Naive thymus-derived CD4-positive, alpha-beta T cell (primary cell): ENCODE measurements around the gene SOS1. TPM values are rescaled to one million over a fixed set of nuclear protein-coding genes. Genes with fewer than 3 reads are reported as not detected.
A peak's percentile ranks its signal among the peaks of the same experiment; 100 is the strongest.
"Not testable (repeated sequence)": the region's sequence is repeated elsewhere in the genome, so short reads cannot be mapped to it uniquely, and the experiment has no call there.

Experiments used
- ATAC-seq: fragments of 150-1000 bp; cut with Tn5 transposase; 2 replicates; pipeline ENCODE4 v1.10.0; 2021; ENCODE audit warnings: mild to moderate bottlenecking, moderate library complexity
- CTCF ChIA-PET: fragments of 350-600 bp; sonication (Branson Sonifier 250); formaldehyde crosslinking; loops from one replicate; lab custom pipeline; 2021; ENCODE audit warnings: antibody characterized with exemption; lab: Charles Lee
- POLR2A ChIA-PET: fragments of 350-600 bp; sonication (Branson Sonifier 250); formaldehyde crosslinking; loops from one replicate; lab custom pipeline; 2021; ENCODE audit warnings: antibody characterized with exemption, inconsistent platforms; lab: Charles Lee
- DNase-seq, 9 donors: peaks; one replicate each; pipeline versions ENCODE4 v3.0.0 to v3.0.0-alpha.2; 2020 to 2022; ENCODE audit warnings: mixed read lengths in 1 of 9
- H3K27ac ChIP-seq: one replicate; pipeline ENCODE4 v1.7.0; 2013; ENCODE audit warnings: mild to moderate bottlenecking, low read depth, low read length, moderate library complexity
- H3K27me3 ChIP-seq, 2 donors: one replicate each; pipeline ENCODE4 v1.7.0; 2013; ENCODE audit warnings: low read length in 2 of 2, mild to moderate bottlenecking in 2 of 2, moderate library complexity in 2 of 2; ENCODE audit not compliant: control insufficient read depth in 2 of 2, insufficient read depth in 2 of 2
- H3K36me3 ChIP-seq, 3 experiments: 1 replicate in 2 of 3; 2 replicates in 1 of 3; pipeline ENCODE4 v1.7.0; 2013; ENCODE audit warnings: low read length in 3 of 3, mild to moderate bottlenecking in 3 of 3, moderate library complexity in 1 of 3; ENCODE audit not compliant: insufficient read depth in 3 of 3, control insufficient read depth in 2 of 3
- H3K4me1 ChIP-seq, 2 donors: one replicate each; pipeline ENCODE4 v1.7.0; 2013; ENCODE audit warnings: low read length in 2 of 2, mild to moderate bottlenecking in 2 of 2, moderate library complexity in 1 of 2; ENCODE audit not compliant: control insufficient read depth in 2 of 2, insufficient read depth in 2 of 2
- H3K4me3 ChIP-seq: 2 replicates; pipeline ENCODE4 v1.7.0; 2013; ENCODE audit warnings: mild to moderate bottlenecking, low read length
- H3K9me3 ChIP-seq, 3 experiments: 1 replicate in 2 of 3; 2 replicates in 1 of 3; pipeline ENCODE4 v1.7.0; 2013; ENCODE audit warnings: low read length in 3 of 3; ENCODE audit not compliant: control insufficient read depth in 2 of 3
- H3K27ac Mint-ChIP-seq, 9 donors: one replicate each; pipeline ENCODE4 v1.8.0; 2020 to 2022; ENCODE audit warnings: mixed read lengths in 9 of 9, mild to moderate bottlenecking in 8 of 9, moderate library complexity in 5 of 9, inconsistent platforms in 2 of 9
- H3K27me3 Mint-ChIP-seq, 5 donors: one replicate each; pipeline ENCODE4 v1.8.0; 2021 to 2022; ENCODE audit warnings: mixed read lengths in 5 of 5, mild to moderate bottlenecking in 1 of 5
- H3K36me3 Mint-ChIP-seq, 5 donors: one replicate each; pipeline ENCODE4 v1.8.0; 2020 to 2022; ENCODE audit warnings: mixed read lengths in 5 of 5, mild to moderate bottlenecking in 3 of 5, inconsistent platforms in 1 of 5
- H3K4me1 Mint-ChIP-seq, 7 donors: one replicate each; pipeline ENCODE4 v1.8.0; 2020 to 2022; ENCODE audit warnings: mixed read lengths in 7 of 7, mild to moderate bottlenecking in 3 of 7, inconsistent platforms in 1 of 7
- H3K4me3 Mint-ChIP-seq, 10 donors: one replicate each; pipeline ENCODE4 v1.8.0; 2020 to 2022; ENCODE audit warnings: mild to moderate bottlenecking in 10 of 10, mixed read lengths in 10 of 10, moderate library complexity in 6 of 10, inconsistent platforms in 2 of 10
- H3K9me3 Mint-ChIP-seq, 11 donors: one replicate each; pipeline ENCODE4 v1.8.0; 2020 to 2022; ENCODE audit warnings: mixed read lengths in 11 of 11, mild to moderate bottlenecking in 4 of 11, inconsistent platforms in 1 of 11, moderate library complexity in 1 of 11
- intact Hi-C, 2 donors: fragments of 100-400 bp; cut with micrococcal nuclease; formaldehyde crosslinking; loops; one replicate each; pipeline ENCODE4 v1.15.1; 2023
- polyA plus RNA-seq, 2 donors: library from polyadenylated mRNA; unstranded; fragments of 300-500 nt; fragmentation: Illumina TruSeq; gene quantifications; one replicate each; pipeline ENCODE4 v1.2.3, GENCODE V29; 2021
- total RNA-seq, 6 experiments: library from RNA in 5 of 6; stranded (reverse) in 5 of 6; gene quantifications; 1 replicate in 5 of 6; 2 replicates in 1 of 6; pipeline ENCODE4 v1.2.3 and lab custom pipeline; 2021 to 2026

The SOS1 gene
- total and polyA plus RNA-seq, 7 experiments from 2014 or later: 6.3 to 323 (median 34.8) TPM

DNA sequence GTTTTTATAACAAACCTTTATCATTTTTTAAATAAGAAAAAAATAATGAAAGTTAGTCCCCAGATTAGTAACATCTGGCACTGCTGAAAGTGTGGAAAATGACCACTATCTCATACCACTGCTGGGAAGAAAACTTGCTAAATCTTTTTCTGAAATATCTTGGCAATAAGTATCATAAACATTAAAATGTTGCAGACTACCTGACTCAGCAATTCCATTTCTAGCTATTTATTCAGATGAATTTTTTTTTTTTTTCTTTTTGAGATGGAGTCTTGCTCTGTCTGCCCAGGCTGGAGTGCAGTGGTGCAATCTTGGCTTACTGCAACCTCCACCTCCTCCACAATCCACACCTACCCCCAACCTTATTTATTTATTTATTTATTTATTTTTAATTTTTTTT is 35.3 kb upstream of the SOS1 start:
- Mint-ChIP-seq H3K9me3 (no peaks in the 10 kb centered on the region), H3K27ac (no peak overlapping the region), H3K4me3 (no peak overlapping the region), H3K36me3 (peaks cover 0 to 4% (median 0%) of the 10 kb centered on the region in 5 donors), H3K4me1 (peaks cover 0 to 5% (median 0%) of the 10 kb centered on the region in 7 donors), H3K27me3 (no peaks in the 10 kb centered on the region)
- Histone ChIP-seq H3K4me3 (no peak overlapping the region), H3K4me1 (no peaks in the 10 kb centered on the region), H3K27ac (no peak overlapping the region), H3K27me3 (no peaks in the 10 kb centered on the region), H3K36me3 (no peaks in the 10 kb centered on the region), H3K9me3 (no peaks in the 10 kb centered on the region)
- intact Hi-C loops: no loop called here
- ATAC-seq (no peak), DNase-seq (no peak)
- CTCF ChIA-PET: no interaction called here
- POLR2A ChIA-PET: no interaction called here

DNA sequence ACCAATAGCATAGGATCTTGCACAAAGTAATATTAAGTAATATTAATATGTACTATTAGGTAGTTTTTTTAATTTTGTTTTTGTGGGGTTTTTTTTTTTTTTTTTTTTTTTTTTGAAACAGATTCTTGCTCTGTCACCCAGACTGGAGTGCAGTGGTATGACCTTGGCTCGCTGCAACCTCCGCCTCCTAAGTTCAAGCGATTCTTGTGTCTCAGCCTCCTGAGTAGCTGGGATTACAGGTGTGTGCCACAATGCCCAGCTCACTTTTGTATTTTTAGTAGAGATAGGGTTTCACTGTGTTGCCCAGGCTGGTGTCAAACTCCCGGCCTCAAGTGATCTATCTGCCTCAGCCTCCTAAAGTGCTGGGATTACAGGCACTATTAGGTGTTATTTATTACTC is 34.7 kb upstream of the SOS1 start:
- H3K27me3 Mint-ChIP-seq, H3K36me3 ChIP-seq, DNase-seq, H3K36me3 Mint-ChIP-seq, intact Hi-C loops, H3K27me3 ChIP-seq, H3K4me3 Mint-ChIP-seq, H3K4me3 ChIP-seq, H3K9me3 ChIP-seq, ATAC-seq, H3K27ac Mint-ChIP-seq, H3K27ac ChIP-seq, H3K4me1 Mint-ChIP-seq, H3K9me3 Mint-ChIP-seq, POLR2A ChIA-PET, H3K4me1 ChIP-seq: not testable (repeated sequence)
- CTCF ChIA-PET: interaction anchor here (0.6 to 1.4 kb wide), 2 partner anchors 29 to 74 kb away, joined by 6 to 8 read pairs; no protein-coding TSS in a partner anchor

DNA sequence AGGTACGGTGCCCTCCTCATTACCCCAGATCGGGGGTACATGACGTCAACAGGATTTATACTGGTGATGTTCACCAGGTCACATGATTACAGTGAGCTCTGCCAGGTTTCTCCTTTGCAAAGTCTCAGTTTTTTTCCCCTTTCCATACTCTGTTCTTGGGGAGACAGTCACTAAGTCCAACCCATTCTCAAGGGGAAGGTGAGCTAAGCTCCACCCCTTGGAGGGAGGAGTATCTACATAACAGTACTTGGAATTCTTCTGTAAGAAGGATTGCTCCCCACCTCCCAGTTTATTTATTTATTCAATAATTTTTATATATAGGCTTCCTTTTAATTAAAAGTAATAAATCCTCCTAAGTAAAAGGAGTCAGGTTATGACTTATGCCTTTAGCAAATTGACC is 34.1 kb upstream of the SOS1 start:
- H3K9me3 ChIP-seq: no peaks in the 10 kb centered on the region
- intact Hi-C loops: no loop called here
- ChIA-PET POLR2A (no interaction called here), CTCF (interaction anchor here (0.6 to 1.4 kb wide), 2 partner anchors 28 to 74 kb away, joined by 6 to 8 read pairs; no protein-coding TSS in a partner anchor)
- H3K36me3 Mint-ChIP-seq: peaks cover 0 to 6% (median 0%) of the 10 kb centered on the region in 5 donors
- no peaks in the 10 kb centered on the region for H3K27me3 ChIP-seq
- no peaks in the 10 kb centered on the region for H3K4me1 ChIP-seq
- no peaks in the 10 kb centered on the region for H3K27me3 Mint-ChIP-seq
- H3K9me3 Mint-ChIP-seq: peaks cover 0 to 2% (median 0%) of the 10 kb centered on the region in 11 donors
- ATAC-seq (no peak), DNase-seq (no peak)
- no peaks in the 10 kb centered on the region for H3K36me3 ChIP-seq
- H3K27ac ChIP-seq: no peak overlapping the region
- H3K4me1 Mint-ChIP-seq: peaks cover 0 to 8% (median 0%) of the 10 kb centered on the region in 7 donors
- H3K4me3 ChIP-seq: no peak overlapping the region
- no peak overlapping the region for H3K27ac Mint-ChIP-seq
- no peak overlapping the region for H3K4me3 Mint-ChIP-seq

DNA sequence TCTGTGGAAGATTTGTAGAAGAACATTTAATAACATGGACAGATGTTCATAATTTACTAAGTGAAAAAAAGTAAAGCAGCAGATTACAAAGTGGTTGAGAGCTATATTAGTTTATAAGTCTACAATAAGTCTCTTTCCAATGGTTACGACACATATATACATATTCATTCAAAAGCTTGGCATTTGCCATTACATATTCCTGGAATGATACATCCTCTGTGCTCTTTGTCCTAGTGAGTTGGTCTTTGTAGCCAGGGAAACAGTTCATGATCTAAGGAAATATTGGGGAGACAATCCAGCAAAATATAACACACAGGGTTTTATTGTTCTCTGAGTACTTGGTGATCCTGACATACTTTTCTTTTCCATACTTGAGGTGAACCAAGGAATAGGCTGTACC is 32.5 kb upstream of the SOS1 start:
- H3K27me3 ChIP-seq: no peaks in the 10 kb centered on the region
- ChIA-PET POLR2A (no interaction called here), CTCF (no interaction called here)
- no peaks in the 10 kb centered on the region for H3K4me1 ChIP-seq
- H3K27ac ChIP-seq: no peak overlapping the region
- Mint-ChIP-seq H3K9me3 (peaks cover 0 to 2% (median 0%) of the 10 kb centered on the region in 11 donors), H3K36me3 (peaks cover 0 to 7% (median 0%) of the 10 kb centered on the region in 5 donors), H3K27me3 (no peaks in the 10 kb centered on the region), H3K4me1 (peaks cover 0 to 11% (median 0%) of the 10 kb centered on the region in 7 donors), H3K4me3 (no peak overlapping the region), H3K27ac (no peak overlapping the region)
- H3K36me3 ChIP-seq: no peaks in the 10 kb centered on the region
- no peaks in the 10 kb centered on the region for H3K9me3 ChIP-seq
- DNase-seq (no peak), ATAC-seq (no peak)
- no peak overlapping the region for H3K4me3 ChIP-seq
- intact Hi-C loops: no loop called here

DNA sequence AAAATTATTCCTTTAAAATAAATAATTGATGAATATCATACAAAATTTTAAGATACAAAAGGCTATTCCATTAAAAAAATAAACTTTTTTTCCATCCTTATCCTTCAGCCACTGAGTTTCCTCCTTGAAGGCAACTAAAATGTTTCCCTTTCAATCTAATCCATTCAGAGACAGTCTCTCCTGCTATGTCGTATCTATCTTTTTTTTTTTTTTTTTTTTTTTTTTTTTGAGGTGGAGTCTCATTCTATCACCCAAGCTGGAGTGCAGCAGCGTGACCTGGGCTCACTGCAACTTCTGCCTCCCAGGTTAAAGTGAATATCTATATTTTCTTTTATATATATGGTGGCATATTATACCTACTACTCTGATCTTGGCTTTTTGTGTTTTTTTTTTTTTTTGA is 31.7 kb upstream of the SOS1 start:
- Mint-ChIP-seq H3K4me3 (no peak overlapping the region), H3K36me3 (peaks cover 0 to 10% (median 0%) of the 10 kb centered on the region in 5 donors), H3K27ac (no peak overlapping the region), H3K4me1 (peaks cover 0 to 15% (median 0%) of the 10 kb centered on the region in 7 donors), H3K9me3 (peaks cover 0 to 2% (median 0%) of the 10 kb centered on the region in 11 donors), H3K27me3 (no peaks in the 10 kb centered on the region)
- no peak for ATAC-seq
- no peak for DNase-seq
- Histone ChIP-seq H3K27me3 (no peaks in the 10 kb centered on the region), H3K4me1 (no peaks in the 10 kb centered on the region), H3K9me3 (no peaks in the 10 kb centered on the region), H3K36me3 (no peaks in the 10 kb centered on the region), H3K4me3 (no peak overlapping the region), H3K27ac (no peak overlapping the region)
- POLR2A ChIA-PET: no interaction called here
- intact Hi-C loops: no loop called here
- CTCF ChIA-PET: no interaction called here

DNA sequence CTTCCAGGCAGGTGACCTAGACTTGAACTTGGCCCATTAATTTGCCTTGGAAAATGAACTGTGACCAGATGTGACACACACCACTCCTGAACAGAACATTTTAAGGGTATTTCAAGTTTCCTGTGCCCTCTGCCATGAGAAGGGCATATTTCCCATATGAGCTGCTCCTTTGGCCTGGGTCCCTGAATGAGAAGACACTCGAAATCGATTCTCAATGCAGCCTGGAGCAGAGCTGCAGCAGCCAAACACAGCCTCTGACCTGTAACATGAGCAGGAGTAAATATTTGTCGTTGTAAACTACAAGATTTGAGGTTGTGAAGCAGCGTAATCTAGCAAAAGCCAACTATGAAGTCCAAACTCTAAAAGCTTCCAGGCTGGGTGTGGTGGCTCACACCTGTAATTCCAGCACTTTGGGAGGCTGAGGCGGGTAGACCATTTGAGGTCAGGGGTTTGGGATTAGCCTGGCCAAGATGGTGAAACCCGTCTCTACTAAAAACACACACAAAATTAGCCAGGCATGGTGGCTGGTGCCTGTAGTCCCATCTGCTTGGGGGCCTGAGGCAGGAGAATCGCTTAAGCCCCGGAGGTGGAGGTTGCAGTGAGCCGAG is 30.1 kb upstream of the SOS1 start:
- intact Hi-C loops: no loop called here
- no peaks in the 10 kb centered on the region for H3K27me3 ChIP-seq
- Mint-ChIP-seq H3K27ac (no peak overlapping the region), H3K4me3 (no peak overlapping the region), H3K36me3 (peaks cover 0 to 10% (median 0%) of the 10 kb centered on the region in 5 donors), H3K9me3 (peaks cover 0 to 2% (median 0%) of the 10 kb centered on the region in 11 donors), H3K4me1 (peaks cover 0 to 15% (median 0%) of the 10 kb centered on the region in 7 donors), H3K27me3 (no peaks in the 10 kb centered on the region)
- no peaks in the 10 kb centered on the region for H3K36me3 ChIP-seq
- ATAC-seq: no peak
- H3K27ac ChIP-seq: no peak overlapping the region
- H3K9me3 ChIP-seq: no peaks in the 10 kb centered on the region
- ChIA-PET POLR2A (interaction anchor here (1.3 kb wide), 1 partner anchor 30 kb away, joined by 3 read pairs; the partner anchor contains the start of gene SOS1), CTCF (interaction anchor here (0.6 kb wide), 1 partner anchor 569 kb away, joined by 3 read pairs; no protein-coding TSS in a partner anchor)
- H3K4me3 ChIP-seq: no peak overlapping the region
- no peaks in the 10 kb centered on the region for H3K4me1 ChIP-seq
- DNase-seq: no peak

DNA sequence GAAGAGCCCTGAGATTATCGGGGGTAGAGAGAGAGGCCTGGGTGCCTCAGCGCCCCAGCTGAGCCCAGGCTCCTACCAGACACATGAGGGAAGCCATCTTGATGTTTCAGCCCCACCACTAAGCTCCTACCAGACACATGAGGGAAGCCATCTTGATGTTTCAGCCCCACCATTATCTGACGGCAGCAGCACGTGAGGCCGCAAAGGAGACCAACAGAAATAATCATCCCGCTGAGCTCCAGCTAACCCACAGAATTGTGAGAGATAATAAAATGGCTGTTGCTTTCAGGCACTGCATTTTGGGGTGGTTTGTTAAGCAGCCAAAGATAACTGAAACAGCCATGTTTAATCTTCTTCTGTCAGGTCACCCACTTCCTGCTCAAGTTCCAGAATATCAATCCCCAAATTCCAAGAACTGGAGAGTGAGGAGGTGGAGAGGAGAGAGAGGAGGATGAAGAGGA is 29.3 kb upstream of the SOS1 start:
- H3K27ac Mint-ChIP-seq: peak overlapping the region in 1 of 9 donors; percentile 31
- intact Hi-C loops: no loop called here
- peaks cover 0 to 2% (median 0%) of the 10 kb centered on the region in 11 donors for H3K9me3 Mint-ChIP-seq
- DNase-seq (no peak), ATAC-seq (no peak)
- Histone ChIP-seq H3K4me1 (no peaks in the 10 kb centered on the region), H3K9me3 (no peaks in the 10 kb centered on the region), H3K27ac (no peak overlapping the region), H3K36me3 (no peaks in the 10 kb centered on the region), H3K27me3 (no peaks in the 10 kb centered on the region), H3K4me3 (no peak overlapping the region)
- ChIA-PET CTCF (no interaction called here), POLR2A (no interaction called here)
- H3K36me3 Mint-ChIP-seq: peaks cover 0 to 10% (median 0%) of the 10 kb centered on the region in 5 donors
- H3K27me3 Mint-ChIP-seq: no peaks in the 10 kb centered on the region
- H3K4me1 Mint-ChIP-seq: peaks cover 0 to 17% (median 0%) of the 10 kb centered on the region in 7 donors
- H3K4me3 Mint-ChIP-seq: no peak overlapping the region
